Activated CD4-positive, alpha-beta T cell treated with anti-CD3 and anti-CD28 coated beads, Interleukin-2, amount 10 ng/mL, durations not matched to agents 7 days and 5 days (primary cell): ENCODE data around the gene SLC4A11. TPM values are rescaled to one million over a fixed set of nuclear protein-coding genes. Genes with fewer than 3 reads are reported as not detected.
A peak's percentile ranks its signal among the peaks of the same experiment; 100 is the strongest.

Experiments used
- CTCF ChIA-PET: fragments of 350-600 bp; sonication (Branson Sonifier 250); formaldehyde crosslinking; loops from one replicate; lab custom pipeline; 2021; ENCODE audit warnings: antibody characterized with exemption; lab: Charles Lee
- POLR2A ChIA-PET: fragments of 350-600 bp; sonication (Branson Sonifier 250); formaldehyde crosslinking; loops from one replicate; lab custom pipeline; 2021; ENCODE audit warnings: antibody characterized with exemption; lab: Charles Lee
- DNase-seq: peaks from one replicate; pipeline ENCODE4 v3.0.0-alpha.2; 2020
- H3K27ac Mint-ChIP-seq: one replicate; pipeline ENCODE4 v1.8.0; 2021; ENCODE audit warnings: mild to moderate bottlenecking, moderate library complexity, mixed read lengths
- H3K27me3 Mint-ChIP-seq: one replicate; pipeline ENCODE4 v1.8.0; 2021; ENCODE audit warnings: mixed read lengths
- H3K36me3 Mint-ChIP-seq: one replicate; pipeline ENCODE4 v1.8.0; 2021; ENCODE audit warnings: low read depth, mixed read lengths
- H3K4me1 Mint-ChIP-seq: one replicate; pipeline ENCODE4 v1.8.0; 2021; ENCODE audit warnings: mixed read lengths
- H3K4me3 Mint-ChIP-seq: one replicate; pipeline ENCODE4 v1.8.0; 2021; ENCODE audit warnings: mild to moderate bottlenecking, moderate library complexity, mixed read lengths
- H3K9me3 Mint-ChIP-seq: one replicate; pipeline ENCODE4 v1.8.0; 2021; ENCODE audit warnings: mixed read lengths
- total RNA-seq, 2 experiments: library from RNA; stranded (reverse); gene quantifications; one replicate each; pipeline ENCODE4 v1.2.3, GENCODE V29; 2021

SLC4A11 gene
- total RNA-seq, 2 experiments from 2014 or later: 0.50 to 0.77 TPM

DNA sequence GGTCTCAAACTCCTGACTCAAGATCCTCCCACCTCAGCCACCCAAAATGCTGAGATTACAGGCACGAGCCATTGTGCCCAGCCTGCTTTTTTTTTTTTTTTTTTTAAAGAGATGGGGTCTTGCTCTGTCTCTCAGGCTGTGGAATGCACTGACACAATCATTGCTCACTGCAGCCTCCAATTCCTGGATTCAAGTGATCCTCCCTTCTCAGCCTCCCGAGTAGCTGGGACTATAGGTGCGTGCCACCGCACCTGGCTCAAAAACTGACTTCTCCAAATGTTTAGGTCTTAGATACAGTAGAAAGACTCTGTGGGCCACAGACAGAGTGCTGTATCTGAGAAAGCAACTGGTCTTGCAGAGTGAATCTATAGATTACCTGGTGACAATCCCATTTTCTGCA is 31.1 kb upstream of the SLC4A11 start:
- H3K4me3 Mint-ChIP-seq: no peak overlapping the region
- no peaks in the 10 kb centered on the region for H3K27me3 Mint-ChIP-seq
- ChIA-PET CTCF (no interaction called here), POLR2A (no interaction called here)
- no peaks in the 10 kb centered on the region for H3K4me1 Mint-ChIP-seq
- no peak overlapping the region for H3K27ac Mint-ChIP-seq
- H3K9me3 Mint-ChIP-seq: no peaks in the 10 kb centered on the region
- no peaks in the 10 kb centered on the region for H3K36me3 Mint-ChIP-seq
- no peak for DNase-seq

DNA sequence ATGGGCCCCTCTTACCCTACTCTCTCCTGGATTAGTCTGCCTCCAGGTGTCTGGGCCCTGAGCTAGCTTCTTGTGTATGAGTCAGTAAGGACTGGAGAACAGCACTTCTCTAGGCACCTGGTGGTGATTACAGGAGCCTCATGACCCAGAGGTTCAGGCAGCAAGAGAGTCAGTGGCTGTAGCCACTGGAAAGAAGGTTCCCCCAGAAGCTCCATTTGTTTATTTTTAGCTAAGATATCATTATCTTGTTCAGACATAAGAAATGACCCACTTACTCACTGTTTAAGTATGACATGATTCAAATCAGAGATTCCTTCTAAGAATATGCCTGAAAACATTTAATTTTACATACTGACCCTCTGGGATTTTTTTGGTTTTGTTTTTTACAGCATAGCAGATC is 23.6 kb upstream of the SLC4A11 start:
- ChIA-PET CTCF (interaction anchor here (0.7 to 1.2 kb wide), 2 partner anchors 16 to 1186 kb away, joined by 3 read pairs; no protein-coding TSS in a partner anchor), POLR2A (no interaction called here)
- H3K4me3 Mint-ChIP-seq: no peak overlapping the region
- no peaks in the 10 kb centered on the region for H3K27me3 Mint-ChIP-seq
- no peaks in the 10 kb centered on the region for H3K9me3 Mint-ChIP-seq
- no peak for DNase-seq
- H3K4me1 Mint-ChIP-seq: no peaks in the 10 kb centered on the region
- H3K27ac Mint-ChIP-seq: no peak overlapping the region
- H3K36me3 Mint-ChIP-seq: peaks cover 4% of the 10 kb centered on the region

GRCh38 chr20:3258429-3258828 is 19.4 kb upstream of the SLC4A11 start:
- H3K27me3 Mint-ChIP-seq: no peaks in the 10 kb centered on the region
- no peaks in the 10 kb centered on the region for H3K4me1 Mint-ChIP-seq
- H3K9me3 Mint-ChIP-seq: no peaks in the 10 kb centered on the region
- no peak for DNase-seq
- H3K4me3 Mint-ChIP-seq: no peak overlapping the region
- H3K36me3 Mint-ChIP-seq: peaks cover 4% of the 10 kb centered on the region
- POLR2A ChIA-PET: no interaction called here
- no peak overlapping the region for H3K27ac Mint-ChIP-seq
- CTCF ChIA-PET: interaction anchor here (0.5 to 0.8 kb wide), 3 partner anchors 10 to 51 kb away, joined by 3 to 4 read pairs (median 3); no protein-coding TSS in a partner anchor

DNA sequence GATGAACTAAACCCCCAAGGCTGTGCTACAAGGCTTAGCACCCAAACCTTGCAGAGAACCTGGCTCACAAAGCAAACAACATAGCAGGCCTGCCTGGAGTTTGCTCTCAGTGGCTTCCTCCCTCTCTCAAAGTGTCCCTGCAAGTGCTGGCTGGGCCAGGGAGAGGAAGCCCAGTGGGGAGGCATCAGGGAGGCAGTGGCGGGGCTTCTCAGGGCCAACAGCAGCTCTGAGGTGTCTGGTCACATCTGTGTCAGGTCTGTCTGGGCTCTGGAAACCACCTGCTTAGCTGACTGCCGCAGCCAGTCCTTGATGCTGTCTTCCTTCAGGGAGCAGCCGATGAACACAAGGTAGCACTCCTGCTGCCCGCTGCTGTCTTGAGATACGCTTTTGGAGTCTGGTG is 16.7 kb upstream of the SLC4A11 start:
- no peaks in the 10 kb centered on the region for H3K9me3 Mint-ChIP-seq
- H3K4me1 Mint-ChIP-seq: no peaks in the 10 kb centered on the region
- H3K4me3 Mint-ChIP-seq: no peak overlapping the region
- no peak for DNase-seq
- ChIA-PET POLR2A (no interaction called here), CTCF (no interaction called here)
- H3K36me3 Mint-ChIP-seq: no peaks in the 10 kb centered on the region
- no peak overlapping the region for H3K27ac Mint-ChIP-seq
- H3K27me3 Mint-ChIP-seq: no peaks in the 10 kb centered on the region

DNA sequence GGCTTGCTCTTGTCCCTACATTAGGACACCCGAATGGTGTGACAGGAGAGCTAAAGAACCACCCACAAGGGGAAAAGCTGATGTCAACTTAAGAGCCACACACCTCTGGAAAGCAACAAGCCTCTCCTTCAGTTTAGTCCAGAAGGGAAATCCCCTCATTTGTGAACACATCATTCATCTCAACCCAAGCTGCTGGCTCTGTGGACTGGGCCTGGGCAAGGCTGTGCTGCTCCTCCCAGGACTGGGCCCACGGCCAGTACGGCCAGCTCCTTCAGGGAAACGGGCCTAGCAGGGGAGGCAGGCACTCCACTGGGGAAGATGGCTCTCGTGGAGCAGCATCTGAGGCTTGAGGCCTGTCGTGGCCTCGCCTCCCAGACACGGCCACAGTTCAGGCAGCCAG is 12.8 kb upstream of the SLC4A11 start:
- Mint-ChIP-seq H3K4me3 (no peak overlapping the region), H3K4me1 (peaks cover 3% of the 10 kb centered on the region), H3K27ac (no peak overlapping the region), H3K27me3 (peaks cover 20% of the 10 kb centered on the region), H3K9me3 (no peaks in the 10 kb centered on the region), H3K36me3 (no peaks in the 10 kb centered on the region)
- ChIA-PET POLR2A (no interaction called here), CTCF (interaction anchor here (1.0 kb wide), 1 partner anchor 12 kb away, joined by 3 read pairs; no protein-coding TSS in a partner anchor)
- no peak for DNase-seq

DNA sequence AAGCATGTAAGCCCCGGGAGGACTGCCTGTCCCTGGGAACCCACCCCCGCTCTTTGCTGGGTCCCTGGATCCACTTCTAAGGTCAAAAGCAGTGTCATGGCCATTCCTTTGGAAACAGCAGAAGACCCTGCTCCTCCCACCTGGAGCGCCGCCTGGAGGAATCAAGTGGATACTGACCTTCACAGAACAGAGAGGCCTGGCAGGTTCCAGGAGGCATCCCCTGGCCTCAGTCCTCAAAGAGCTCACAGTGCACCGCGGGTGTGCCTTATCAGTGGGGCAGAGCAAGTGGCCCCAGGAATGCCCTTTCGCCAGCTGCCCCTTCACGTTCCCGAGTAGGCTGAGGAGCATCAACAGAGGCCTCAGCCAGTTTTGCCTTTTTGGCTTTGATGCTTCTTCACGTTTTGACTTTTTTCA is 11.1 kb upstream of the SLC4A11 start:
- Mint-ChIP-seq H3K36me3 (no peaks in the 10 kb centered on the region), H3K4me1 (peaks cover 3% of the 10 kb centered on the region), H3K27ac (no peak overlapping the region), H3K4me3 (no peak overlapping the region), H3K27me3 (peaks cover 27% of the 10 kb centered on the region), H3K9me3 (no peaks in the 10 kb centered on the region)
- ChIA-PET CTCF (interaction anchor here (0.6 to 1.1 kb wide), 2 partner anchors 10 to 559 kb away, joined by 4 read pairs; partner anchors contain the start of gene SLC4A11), POLR2A (no interaction called here)
- no peak for DNase-seq

GRCh38 chr20:3248993-3249347 is 10.0 kb upstream of the SLC4A11 start:
- POLR2A ChIA-PET: no interaction called here
- H3K4me3 Mint-ChIP-seq: no peak overlapping the region

GRCh38 chr20:3248167-3248992 is 9.4 kb upstream of the SLC4A11 start:
- Mint-ChIP-seq H3K36me3 (no peaks in the 10 kb centered on the region), H3K27me3 (peaks cover 38% of the 10 kb centered on the region), H3K4me3 (peak overlapping the region; percentile 7), H3K9me3 (no peaks in the 10 kb centered on the region), H3K27ac (no peak overlapping the region), H3K4me1 (peaks cover 3% of the 10 kb centered on the region)
- ChIA-PET CTCF (interaction anchor here (0.5 to 1.1 kb wide), 4 partner anchors 9 to 651 kb away, joined by 3 to 4 read pairs (median 4); partner anchors contain the start of gene SLC4A11), POLR2A (no interaction called here)
- DNase-seq: no peak

More at GRCh38 chr20:3248993-3249347, 10.0 kb upstream of the SLC4A11 start:
- CTCF ChIA-PET: interaction anchor here (0.6 to 1.1 kb wide), 2 partner anchors 9 to 20 kb away, joined by 3 to 4 read pairs; partner anchors contain the start of gene SLC4A11
- Mint-ChIP-seq H3K27me3 (peaks cover 34% of the 10 kb centered on the region), H3K4me1 (peaks cover 3% of the 10 kb centered on the region), H3K27ac (no peak overlapping the region), H3K9me3 (no peaks in the 10 kb centered on the region), H3K36me3 (no peaks in the 10 kb centered on the region)
- DNase-seq: no peak

GRCh38 chr20:3247638-3248037 is 8.6 kb upstream of the SLC4A11 start:
- H3K27ac Mint-ChIP-seq: no peak overlapping the region
- no peaks in the 10 kb centered on the region for H3K9me3 Mint-ChIP-seq
- peaks cover 3% of the 10 kb centered on the region for H3K4me1 Mint-ChIP-seq
- H3K27me3 Mint-ChIP-seq: peaks cover 38% of the 10 kb centered on the region
- H3K4me3 Mint-ChIP-seq: no peak overlapping the region
- DNase-seq: no peak
- ChIA-PET POLR2A (no interaction called here), CTCF (interaction anchor here (0.6 to 0.7 kb wide), 2 partner anchors 52 to 530 kb away, joined by 3 to 4 read pairs; no protein-coding TSS in a partner anchor)
- no peaks in the 10 kb centered on the region for H3K36me3 Mint-ChIP-seq

DNA sequence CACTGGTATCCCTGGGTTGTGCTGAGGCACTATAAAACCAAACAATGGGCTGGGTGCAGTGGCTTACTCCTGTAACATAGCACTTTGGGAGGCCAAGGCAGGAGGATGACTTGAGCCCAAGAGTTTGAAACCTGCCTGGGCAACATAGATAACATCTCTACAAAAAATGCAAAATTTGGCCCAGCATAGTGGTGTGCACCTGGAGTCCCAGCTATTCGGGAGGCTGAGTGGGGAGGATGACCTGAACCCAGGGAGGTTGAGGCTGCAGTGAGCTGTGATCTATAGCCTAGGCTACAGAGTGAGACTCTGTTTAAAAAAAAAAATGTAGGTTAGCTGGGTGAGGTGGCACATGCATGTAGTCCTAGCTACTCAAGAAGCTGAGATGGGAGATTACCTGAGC is 7.7 kb upstream of the SLC4A11 start:
- Mint-ChIP-seq H3K27ac (no peak overlapping the region), H3K36me3 (no peaks in the 10 kb centered on the region), H3K9me3 (no peaks in the 10 kb centered on the region), H3K27me3 (peaks cover 44% of the 10 kb centered on the region), H3K4me1 (peaks cover 3% of the 10 kb centered on the region), H3K4me3 (no peak overlapping the region)
- ChIA-PET POLR2A (no interaction called here), CTCF (no interaction called here)
- DNase-seq: no peak

DNA sequence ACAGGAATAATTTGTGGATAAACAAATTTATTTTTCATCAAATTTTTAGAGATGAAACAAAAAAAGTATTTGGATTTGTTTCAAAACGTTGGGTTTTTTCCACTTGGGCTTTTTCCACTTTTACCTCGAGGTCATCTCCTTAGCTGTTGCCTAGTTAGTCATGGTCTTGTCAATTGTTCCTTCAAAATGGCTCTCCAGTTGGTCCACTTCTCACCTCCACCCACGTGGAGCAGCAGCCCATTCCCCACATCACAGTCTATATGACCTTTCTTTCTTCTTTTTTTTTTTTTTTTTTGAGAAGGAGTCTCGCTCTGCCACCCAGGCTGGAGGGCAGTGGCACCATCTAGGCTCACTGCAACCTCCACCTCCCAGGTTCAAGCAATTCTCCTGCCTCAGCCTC is 6.7 kb upstream of the SLC4A11 start:
- Mint-ChIP-seq H3K36me3 (no peaks in the 10 kb centered on the region), H3K27me3 (peaks cover 52% of the 10 kb centered on the region), H3K27ac (no peak overlapping the region), H3K4me1 (peaks cover 3% of the 10 kb centered on the region), H3K4me3 (no peak overlapping the region), H3K9me3 (no peaks in the 10 kb centered on the region)
- DNase-seq: no peak
- POLR2A ChIA-PET: no interaction called here
- CTCF ChIA-PET: no interaction called here

GRCh38 chr20:3245156-3245555 is 6.2 kb upstream of the SLC4A11 start:
- H3K4me1 Mint-ChIP-seq: peaks cover 3% of the 10 kb centered on the region

DNA sequence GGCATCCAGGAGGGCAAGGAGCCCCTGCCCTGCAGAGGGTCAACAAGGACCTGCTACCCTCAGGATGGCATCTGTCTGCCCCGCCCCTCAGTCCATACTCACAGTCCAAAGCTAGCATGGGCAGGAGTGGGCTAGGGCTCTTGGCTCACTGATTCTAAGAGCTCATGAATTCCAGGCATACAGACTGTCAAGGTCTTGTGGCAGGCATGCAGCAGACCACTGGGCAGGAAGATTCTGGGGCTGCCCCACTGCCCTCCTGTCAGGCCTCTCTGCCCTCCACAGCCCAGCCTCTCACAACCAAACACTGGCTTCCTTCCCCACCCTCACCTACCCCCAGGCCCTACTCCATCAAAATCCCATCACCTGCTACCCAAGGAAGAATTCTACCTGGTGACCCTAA is 5.6 kb upstream of the SLC4A11 start:
- POLR2A ChIA-PET: no interaction called here
- Mint-ChIP-seq H3K9me3 (no peaks in the 10 kb centered on the region), H3K27ac (no peak overlapping the region), H3K27me3 (peaks cover 57% of the 10 kb centered on the region), H3K4me3 (no peak overlapping the region), H3K4me1 (peaks cover 5% of the 10 kb centered on the region), H3K36me3 (no peaks in the 10 kb centered on the region)
- CTCF ChIA-PET: no interaction called here
- DNase-seq: no peak

More at GRCh38 chr20:3245156-3245555, 6.2 kb upstream of the SLC4A11 start:
- no peak for DNase-seq
- no peak overlapping the region for H3K27ac Mint-ChIP-seq
- POLR2A ChIA-PET: no interaction called here
- CTCF ChIA-PET: no interaction called here
- H3K4me3 Mint-ChIP-seq: no peak overlapping the region
- no peaks in the 10 kb centered on the region for H3K9me3 Mint-ChIP-seq
- H3K27me3 Mint-ChIP-seq: peaks cover 55% of the 10 kb centered on the region
- no peaks in the 10 kb centered on the region for H3K36me3 Mint-ChIP-seq
